Bone marrow (tissue), 2 donors: Measurements from ENCODE around the gene ZIC2.
"Not testable (repeated sequence)": the region's sequence is repeated elsewhere in the genome, so short reads cannot be mapped to it uniquely, and the experiment has no call there.

Experiments used
- DNase-seq, 2 donors: peaks; one replicate each; lab custom pipeline; 2025; lab: John Stamatoyannopoulos, UW

ZIC2 gene

DNA sequence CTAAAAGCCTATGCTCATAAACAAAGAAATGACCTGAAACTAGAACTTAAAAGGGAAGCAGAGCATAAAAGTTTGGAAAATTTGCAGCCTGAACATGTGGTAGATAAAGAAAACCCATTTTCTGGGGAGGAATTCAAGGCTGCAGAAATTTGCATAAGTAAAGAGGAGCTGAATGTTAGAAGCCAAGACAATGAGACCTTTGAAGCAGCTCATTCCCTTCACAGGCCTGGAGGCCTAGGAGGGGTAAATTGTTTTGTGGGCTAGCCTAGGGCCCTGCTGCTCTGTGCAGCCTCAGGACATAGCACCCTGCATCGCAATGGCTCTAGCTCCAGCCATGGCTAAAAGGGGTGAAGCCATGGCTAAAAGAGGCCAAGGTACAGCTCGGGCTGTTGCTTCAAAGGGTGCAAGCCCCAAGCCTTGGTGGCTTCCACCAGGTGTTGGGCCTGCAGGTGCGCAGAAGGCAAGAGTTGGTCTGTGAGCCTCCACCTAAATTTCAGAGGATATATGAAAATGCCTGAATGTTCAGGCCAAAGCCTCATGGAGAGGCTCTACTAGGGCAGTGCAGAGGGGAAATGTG, 38.3 kb downstream of the ZIC2 start:
- no peak for DNase-seq

DNA sequence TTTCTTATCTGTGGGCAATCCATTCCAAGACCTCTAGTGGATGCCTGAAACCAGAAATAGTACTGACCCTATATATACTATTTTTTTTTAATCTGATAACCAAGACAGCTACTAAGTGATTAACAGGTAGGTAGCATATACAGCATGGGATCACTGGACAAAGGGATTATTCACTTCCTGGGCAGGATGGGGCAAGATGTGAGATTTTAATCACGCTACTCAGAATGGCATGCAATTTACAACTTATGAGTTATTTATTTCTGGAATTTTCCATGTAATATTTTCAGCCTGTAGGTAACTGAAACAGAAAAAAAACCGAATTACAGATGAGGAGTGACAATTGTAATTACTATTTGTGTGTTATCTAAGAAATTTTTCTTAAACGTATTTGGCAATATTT, 41.2 kb downstream of the ZIC2 start:
- DNase-seq, result no peak

DNA sequence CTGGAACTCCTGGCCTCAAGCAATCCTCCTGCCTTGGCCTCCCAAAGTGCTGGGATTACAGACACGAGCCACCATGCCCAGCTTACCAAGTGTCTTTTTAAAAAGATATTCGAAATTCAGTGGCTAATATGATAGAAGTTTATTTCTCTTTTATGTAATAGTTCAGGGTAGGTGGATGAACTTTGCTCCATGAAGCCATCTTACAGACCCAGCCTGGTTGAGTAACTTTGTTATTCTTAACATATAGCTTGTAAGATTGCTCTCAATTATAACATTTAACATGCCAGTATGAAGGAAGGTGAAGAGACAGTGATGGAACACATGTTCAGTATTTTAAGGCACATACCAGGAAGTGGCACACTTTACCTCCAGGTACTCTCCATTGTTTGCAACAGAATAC, 42.4 kb downstream of the ZIC2 start:
- no peak for DNase-seq

DNA sequence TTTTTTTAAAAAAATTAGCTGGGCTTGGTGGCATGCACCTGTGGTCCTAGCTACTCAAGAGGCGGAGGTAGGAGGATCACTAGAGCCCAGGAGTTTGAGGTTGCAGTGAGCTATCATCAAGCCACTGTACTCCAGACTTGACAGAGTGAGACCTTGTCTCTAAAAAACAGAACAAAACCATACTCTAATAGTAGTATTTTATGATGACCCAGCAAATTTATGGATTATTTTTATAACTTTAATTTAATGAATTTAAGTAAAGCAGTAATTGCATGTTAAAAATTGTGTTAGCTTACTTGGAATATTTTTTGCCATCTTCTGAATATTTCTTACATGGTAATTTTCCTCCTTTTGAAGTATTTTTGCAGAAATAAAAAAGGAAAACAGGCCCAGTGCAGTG, 48.3 kb downstream of the ZIC2 start:
- DNase-seq, result no peak

DNA sequence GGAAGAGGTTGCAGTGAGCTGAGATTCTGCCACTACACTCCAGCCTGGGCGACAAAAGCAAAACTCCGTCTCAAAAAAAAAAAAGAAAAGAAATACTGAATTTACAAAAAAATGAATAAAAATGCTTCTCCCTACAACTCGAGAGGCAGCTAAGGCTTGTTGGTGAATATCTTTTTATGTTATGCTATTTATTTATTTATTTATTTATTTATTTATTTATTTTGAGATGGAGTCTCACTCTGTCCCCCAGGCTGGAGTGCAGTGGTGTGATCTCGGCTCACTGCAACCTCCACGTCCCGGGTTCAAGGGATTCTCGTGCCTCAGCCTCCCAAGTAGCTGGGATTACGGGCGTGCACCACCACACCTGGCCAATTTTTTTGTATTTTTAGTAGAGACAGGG, 51.1 kb downstream of the ZIC2 start:
- DNase-seq, result not testable (repeated sequence)

DNA sequence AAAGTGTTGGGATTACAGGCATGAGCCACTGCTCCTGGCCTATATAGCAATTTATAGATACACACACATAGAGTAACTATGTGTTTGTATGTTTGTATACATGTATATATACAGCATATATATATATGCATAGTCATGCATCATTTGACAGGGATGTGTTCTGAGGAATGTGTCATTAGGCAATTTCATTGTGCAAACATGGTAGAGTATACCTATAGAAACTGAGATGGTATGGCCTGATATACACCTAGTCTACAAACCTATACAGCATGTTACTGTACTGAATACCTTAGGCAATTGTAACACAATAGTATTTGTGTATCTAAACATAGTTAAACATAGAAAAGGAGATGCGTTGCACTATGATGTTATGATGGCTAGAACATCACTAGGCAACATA, 54.4 kb downstream of the ZIC2 start:
- DNase-seq, result no peak
